OCI-LY7 (cell line): ENCODE results near the gene KIAA0930. TPM values are rescaled to one million over a fixed set of nuclear protein-coding genes. Genes with fewer than 3 reads are reported as not detected.

ENCODE experiments used
- BruUV-seq: library from RNA; stranded (reverse); fragments of 400-500 nt; replicated peaks from 2 replicates; lab custom pipeline; 2021; lab: Mats Ljungman, UMichigan
- CTCF ChIA-PET: fragments of 300-600 bp; sonication (Branson Sonifier 250); formaldehyde crosslinking; loops from one replicate; lab custom pipeline; 2022; ENCODE audit warnings: antibody characterized with exemption; ENCODE audit not compliant: unreplicated experiment; lab: Charles Lee
- POLR2A ChIA-PET: fragments of 300-600 bp; sonication (Branson Sonifier 250); formaldehyde crosslinking; loops from one replicate; lab custom pipeline; 2022; ENCODE audit warnings: antibody characterized with exemption; lab: Charles Lee
- DNase-seq: peaks from one replicate; pipeline ENCODE4 v3.0.0-alpha.2; 2015; ENCODE audit warnings: low spot score
- H2AFZ ChIP-seq: fragments of 200-600 bp; sonication (generic), shearing (Covaris generic); 2 replicates; pipeline ENCODE4 v1.6.1; 2014; ENCODE audit warnings: mild to moderate bottlenecking, antibody characterized with exemption, low read length, moderate library complexity
- H3K27ac ChIP-seq: fragments of 200-600 bp; sonication (generic); 2 replicates; pipeline ENCODE4 v1.5.1; 2014; ENCODE audit warnings: mixed run types, low read depth, mild to moderate bottlenecking, moderate library complexity, low read length, inconsistent platforms; ENCODE audit not compliant: poor library complexity, severe bottlenecking
- H3K36me3 ChIP-seq: fragments of 200-600 bp; sonication (generic); 2 replicates; pipeline ENCODE4 v1.6.1; 2014; ENCODE audit warnings: mild to moderate bottlenecking, antibody characterized with exemption, low read length, moderate library complexity, mixed read lengths; ENCODE audit not compliant: insufficient read depth
- H3K4me1 ChIP-seq: fragments of 200-600 bp; sonication (generic); 2 replicates; pipeline ENCODE4 v1.5.1; 2014; ENCODE audit warnings: mild to moderate bottlenecking, low read length; ENCODE audit not compliant: insufficient read depth, poor library complexity, severe bottlenecking
- H3K4me2 ChIP-seq: fragments of 200-600 bp; sonication (generic); 2 replicates; pipeline ENCODE4 v1.6.1; 2014; ENCODE audit warnings: mild to moderate bottlenecking, low read length
- H3K4me3 ChIP-seq: fragments of 200-600 bp; sonication (generic); 2 replicates; pipeline ENCODE4 v1.5.1; 2014; ENCODE audit warnings: mild to moderate bottlenecking, low read depth, low read length; ENCODE audit not compliant: poor library complexity, severe bottlenecking
- H3K79me2 ChIP-seq: fragments of 200-600 bp; sonication (generic); 2 replicates; pipeline ENCODE4 v1.6.1; 2016; ENCODE audit warnings: low read depth, mild to moderate bottlenecking, low read length, moderate library complexity, mixed read lengths; ENCODE audit not compliant: insufficient read depth
- H3K9me2 ChIP-seq: fragments of 200-600 bp; sonication (generic); 2 replicates; pipeline ENCODE4 v1.6.1; 2016; ENCODE audit warnings: mild to moderate bottlenecking, low read length, mixed read lengths; ENCODE audit not compliant: insufficient read depth
- H3K9me3 ChIP-seq: fragments of 200-600 bp; sonication (generic); 2 replicates; pipeline ENCODE4 v1.6.1; 2014; ENCODE audit warnings: mild to moderate bottlenecking, mixed run types, low read length, mixed read lengths
- H4K20me1 ChIP-seq: fragments of 200-600 bp; sonication (generic); 2 replicates; pipeline ENCODE4 v1.6.1; 2014; ENCODE audit warnings: mild to moderate bottlenecking, antibody characterized with exemption, low read length, moderate library complexity, mixed read lengths; ENCODE audit not compliant: insufficient read depth
- CTCF ChIP-seq: fragments of 200-600 bp; sonication (generic); conservative IDR thresholded peaks from 2 replicates; pipeline ENCODE4 v1.5.1; 2014; ENCODE audit warnings: mild to moderate bottlenecking, antibody characterized with exemption, low read length, moderate library complexity, mixed read lengths
- EZH2phosphoT487 ChIP-seq: fragments of 200-600 bp; sonication (generic); IDR thresholded peaks from 2 replicates; pipeline ENCODE4 v1.6.1; 2018; ENCODE audit warnings: low read depth, borderline replicate concordance, mild to moderate bottlenecking, mixed run types, antibody characterized with exemption, low read length, moderate library complexity, mixed read lengths
- intact Hi-C: fragments of 100-400 bp; cut with micrococcal nuclease; formaldehyde crosslinking; loops from one replicate; pipeline ENCODE4 v1.10.0; 2022; ENCODE audit not compliant: unreplicated experiment
- total RNA-seq, 2 experiments: library from RNA; depleted of rRNA in 1 of 2; stranded (reverse); fragments of >200 nt in 1 of 2; shearing (Covaris generic) in 1 of 2; gene quantifications; 2 replicates each; pipeline ENCODE4 v1.2.3, GENCODE V29; 2014 to 2022

Gene KIAA0930
- total RNA-seq, 2 experiments from 2014 or later, result 80.7 to 93.9 TPM

GRCh38 chr22:45201678-45202332, 38.9 kb downstream of the KIAA0930 start:
- Histone ChIP-seq H3K27ac (no peak overlapping the region), H3K4me3 (no peak overlapping the region), H4K20me1 (no peaks in the 10 kb centered on the region), H3K9me3 (no peaks in the 10 kb centered on the region), H3K9me2 (no peaks in the 10 kb centered on the region), H3K4me2 (no peak overlapping the region), H3K36me3 (peaks cover 78% of the 10 kb centered on the region), H3K4me1 (no peaks in the 10 kb centered on the region), H3K79me2 (no peaks in the 10 kb centered on the region), H2AFZ (no peak overlapping the region)
- no peak for DNase-seq
- intact Hi-C loops, result no loop called here
- ChIA-PET CTCF (no interaction called here), POLR2A (no interaction called here)
- no TSS peak for BruUV-seq
- TF ChIP-seq EZH2phosphoT487 (no peak), CTCF (no peak)

GRCh38 chr22:45200860-45201511, 39.7 kb downstream of the KIAA0930 start:
- ChIA-PET CTCF (no interaction called here), POLR2A (no interaction called here)
- H3K27ac ChIP-seq, result no peak overlapping the region
- DNase-seq, result no peak
- peaks cover 82% of the 10 kb centered on the region for H3K36me3 ChIP-seq
- H3K4me3 ChIP-seq, result no peak overlapping the region
- H3K9me3 ChIP-seq, result no peaks in the 10 kb centered on the region
- no peaks in the 10 kb centered on the region for H3K79me2 ChIP-seq
- intact Hi-C loops, result no loop called here
- H2AFZ ChIP-seq, result no peak overlapping the region
- BruUV-seq, result no TSS peak
- no peaks in the 10 kb centered on the region for H3K9me2 ChIP-seq
- no peak for TF ChIP-seq CTCF
- no peak overlapping the region for H3K4me2 ChIP-seq
- no peaks in the 10 kb centered on the region for H4K20me1 ChIP-seq
- no peaks in the 10 kb centered on the region for H3K4me1 ChIP-seq

- BruUV-seq, result no TSS peak
- H3K36me3 ChIP-seq, result peaks cover 87% of the 10 kb centered on the region
Measured at GRCh38 chr22:45200230-45200629, 40.5 kb downstream of the KIAA0930 start.

More at GRCh38 chr22:45200230-45200629, 40.5 kb downstream of the KIAA0930 start:
- Histone ChIP-seq H3K9me2 (no peaks in the 10 kb centered on the region), H3K27ac (no peak overlapping the region), H3K4me1 (no peaks in the 10 kb centered on the region), H3K4me2 (no peak overlapping the region), H2AFZ (no peak overlapping the region), H3K9me3 (no peaks in the 10 kb centered on the region), H4K20me1 (no peaks in the 10 kb centered on the region), H3K4me3 (no peak overlapping the region), H3K79me2 (no peaks in the 10 kb centered on the region)
- CTCF ChIA-PET, result no interaction called here
- intact Hi-C loops, result no loop called here
- TF ChIP-seq CTCF, result no peak
- no peak for TF ChIP-seq EZH2phosphoT487
- POLR2A ChIA-PET, result no interaction called here
- no peak for DNase-seq
